ENCODE data around the gene CGB1.
"Not testable (repeated sequence)": the region's sequence is repeated elsewhere in the genome, so short reads cannot be mapped to it uniquely, and the experiment has no call there.

Gene CGB1

DNA sequence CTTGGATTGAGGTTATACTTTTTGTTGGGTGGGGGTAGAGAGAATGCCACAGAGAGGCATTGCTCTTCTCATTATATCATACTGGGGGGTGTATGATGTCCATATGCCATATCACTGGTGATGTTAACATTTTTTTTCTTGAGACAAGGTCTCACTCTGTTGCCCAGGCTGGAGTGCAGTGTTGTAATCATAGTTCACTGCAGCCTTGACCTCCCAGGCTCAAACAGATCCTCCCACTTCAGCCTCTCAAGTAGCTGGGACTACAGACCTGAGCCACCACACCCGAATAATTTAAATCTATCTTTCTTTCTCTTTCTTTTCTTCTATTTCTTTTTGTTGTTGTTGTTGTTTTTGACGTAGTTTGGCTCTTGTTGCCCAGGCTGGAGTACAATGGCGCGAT, 43.7 kb upstream of the CGB1 start:
- TF ChIP-seq ZNF366 (tag by site-specific recombination; conservative IDR thresholded peaks at IDR 0.05) = no peak
- TF ChIP-seq ZNF785 (tag by site-specific recombination; IDR thresholded peaks at IDR 0.05) = no peak
- no peak for TF ChIP-seq KLF1 (tag by site-specific recombination; IDR thresholded peaks at IDR 0.05)
- H3K36me3 ChIP-seq (ENCODE audit: control insufficient read depth in 2 of 2, insufficient read depth in 1 of 2, low read length in 2 of 2) = no peaks in the 10 kb centered on the region
- CTCF ChIA-PET = no interaction called here
- peaks cover 3% of the 10 kb centered on the region; the same call in 1 of the 2 replicates for H3K4me1 ChIP-seq (ENCODE audit: control insufficient read depth, insufficient read depth, low read length)
- no peak overlapping the region for H3K27ac ChIP-seq (ENCODE audit: extremely low read depth, low read depth, low read length)
- no peak overlapping the region for H3K4me3 ChIP-seq (ENCODE audit: low read depth, low read length)
- no peaks in the 10 kb centered on the region for H3K9me3 ChIP-seq (ENCODE audit: control insufficient read depth, insufficient read depth, low read depth, low read length)
- POLR2A ChIA-PET = no interaction called here

DNA sequence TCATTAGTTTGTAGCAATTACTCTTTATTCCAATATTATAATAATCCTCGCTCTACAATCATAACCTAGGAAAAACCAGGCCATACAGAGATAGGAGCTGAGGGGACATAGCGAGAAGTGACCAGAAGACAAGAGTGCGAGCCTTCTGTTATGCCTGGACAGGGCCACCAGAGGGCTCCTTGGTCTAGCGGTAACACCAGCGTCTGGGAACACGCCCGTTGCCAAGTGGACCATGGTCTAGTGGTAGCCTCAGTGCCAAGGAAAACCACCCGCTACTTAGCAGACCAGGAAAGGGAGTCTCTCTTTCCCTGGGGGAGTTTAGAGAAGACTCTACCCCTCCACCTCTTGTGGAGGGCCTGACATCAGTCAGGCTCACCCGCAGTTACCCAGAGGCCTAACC, 38.2 kb upstream of the CGB1 start:
- H3K27ac ChIP-seq (ENCODE audit: extremely low read depth, low read depth, low read length); POLR2A ChIA-PET; H3K4me3 ChIP-seq (ENCODE audit: low read depth, low read length); H3K36me3 ChIP-seq (ENCODE audit: control insufficient read depth in 2 of 2, insufficient read depth in 1 of 2, low read length in 2 of 2); H3K4me1 ChIP-seq (ENCODE audit: control insufficient read depth, insufficient read depth, low read length); H3K9me3 ChIP-seq (ENCODE audit: control insufficient read depth, insufficient read depth, low read depth, low read length): not testable (repeated sequence)
- CTCF ChIA-PET = interaction anchor here (0.7 to 3.7 kb wide), 27 partner anchors 8 to 341 kb away, joined by 3 to 88 read pairs (median 8); partner anchors contain the start of genes CGB7, GYS1, LIN7B and RUVBL2
- TF ChIP-seq ZNF660 (tag by site-specific recombination; IDR thresholded peaks at IDR 0.05) (0 out of 2 replicates have a peak, but pooled peaks have one; percentile 47), ZNF654 (tag by site-specific recombination; IDR thresholded peaks at IDR 0.05; ENCODE audit: low read depth) (peak; percentile 47), KLF8 (tag by site-specific recombination; IDR thresholded peaks at IDR 0.05) (0 out of 2 replicates have a peak, but pooled peaks have one; percentile 31)
- TF ChIP-seq, protein P1, sequence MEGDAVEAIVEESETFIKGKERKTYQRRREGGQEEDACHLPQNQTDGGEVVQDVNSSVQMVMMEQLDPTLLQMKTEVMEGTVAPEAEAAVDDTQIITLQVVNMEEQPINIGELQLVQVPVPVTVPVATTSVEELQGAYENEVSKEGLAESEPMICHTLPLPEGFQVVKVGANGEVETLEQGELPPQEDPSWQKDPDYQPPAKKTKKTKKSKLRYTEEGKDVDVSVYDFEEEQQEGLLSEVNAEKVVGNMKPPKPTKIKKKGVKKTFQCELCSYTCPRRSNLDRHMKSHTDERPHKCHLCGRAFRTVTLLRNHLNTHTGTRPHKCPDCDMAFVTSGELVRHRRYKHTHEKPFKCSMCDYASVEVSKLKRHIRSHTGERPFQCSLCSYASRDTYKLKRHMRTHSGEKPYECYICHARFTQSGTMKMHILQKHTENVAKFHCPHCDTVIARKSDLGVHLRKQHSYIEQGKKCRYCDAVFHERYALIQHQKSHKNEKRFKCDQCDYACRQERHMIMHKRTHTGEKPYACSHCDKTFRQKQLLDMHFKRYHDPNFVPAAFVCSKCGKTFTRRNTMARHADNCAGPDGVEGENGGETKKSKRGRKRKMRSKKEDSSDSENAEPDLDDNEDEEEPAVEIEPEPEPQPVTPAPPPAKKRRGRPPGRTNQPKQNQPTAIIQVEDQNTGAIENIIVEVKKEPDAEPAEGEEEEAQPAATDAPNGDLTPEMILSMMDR (tag by site-specific recombination; IDR thresholded peaks at IDR 0.05) = peak; percentile 48; the same call in 1 of the 2 replicates

DNA sequence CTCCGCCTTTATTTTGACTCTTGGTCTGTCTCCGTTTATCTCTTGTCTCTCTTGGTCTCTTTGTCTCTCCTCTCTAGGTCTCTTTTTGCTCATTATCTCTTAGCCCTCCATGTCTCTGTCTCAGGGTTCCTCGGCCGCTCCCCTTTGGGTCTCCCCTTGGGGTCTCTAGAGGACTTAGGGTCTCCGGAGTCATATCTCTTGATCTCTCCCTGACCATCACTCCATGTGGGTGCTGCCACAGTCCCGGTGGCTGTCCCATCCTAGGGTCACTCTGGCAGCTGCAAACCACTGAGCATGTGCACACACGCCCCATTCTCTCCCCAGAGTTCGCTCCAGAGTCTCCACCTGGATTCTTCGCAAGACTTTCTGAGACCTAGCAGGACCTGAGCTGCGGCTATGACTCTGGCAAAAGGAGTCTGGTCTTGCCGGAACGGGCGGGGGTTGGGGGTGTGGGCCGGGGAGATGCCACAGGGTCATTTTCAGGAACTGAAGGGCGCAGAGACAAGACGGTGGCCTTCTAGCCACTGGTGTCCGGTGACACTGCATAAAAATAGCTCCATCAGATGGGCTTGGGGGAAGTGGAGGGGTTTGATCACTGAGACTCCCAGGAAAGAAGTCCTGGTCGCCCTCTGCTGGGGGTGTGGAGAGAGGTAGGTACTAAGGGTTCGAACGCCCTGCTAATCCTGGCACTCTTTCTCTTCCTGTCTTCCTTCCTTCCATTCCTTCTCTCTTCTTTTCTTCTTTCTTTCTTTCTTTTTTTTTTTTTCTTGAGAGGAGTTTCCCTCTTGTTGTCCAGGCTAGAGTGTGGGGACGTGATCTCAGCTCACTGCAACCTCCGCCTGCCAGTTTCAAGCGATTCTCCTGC, 37.1 kb upstream of the CGB1 start:
- no peaks in the 10 kb centered on the region for H3K36me3 ChIP-seq (ENCODE audit: control insufficient read depth in 2 of 2, insufficient read depth in 1 of 2, low read length in 2 of 2)
- no peak overlapping the region for H3K4me3 ChIP-seq (ENCODE audit: low read depth, low read length)
- no peaks in the 10 kb centered on the region for H3K4me1 ChIP-seq (ENCODE audit: control insufficient read depth, insufficient read depth, low read length)
- ChIA-PET POLR2A (interaction anchor here (0.6 to 1.4 kb wide), 7 partner anchors 16 to 603 kb away, joined by 3 to 7 read pairs (median 4); partner anchors contain the start of genes ALDH16A1, CGB7, GYS1 and RUVBL2), CTCF (interaction anchor here (0.5 to 3.7 kb wide), 43 partner anchors 8 to 389 kb away, joined by 3 to 88 read pairs (median 6); partner anchors contain the start of genes CGB7, GYS1, LIN7B and RUVBL2)
- H3K9me3 ChIP-seq (ENCODE audit: control insufficient read depth, insufficient read depth, low read depth, low read length) = no peaks in the 10 kb centered on the region
- no peak overlapping the region for H3K27ac ChIP-seq (ENCODE audit: extremely low read depth, low read depth, low read length)
- TF ChIP-seq, protein P2, sequence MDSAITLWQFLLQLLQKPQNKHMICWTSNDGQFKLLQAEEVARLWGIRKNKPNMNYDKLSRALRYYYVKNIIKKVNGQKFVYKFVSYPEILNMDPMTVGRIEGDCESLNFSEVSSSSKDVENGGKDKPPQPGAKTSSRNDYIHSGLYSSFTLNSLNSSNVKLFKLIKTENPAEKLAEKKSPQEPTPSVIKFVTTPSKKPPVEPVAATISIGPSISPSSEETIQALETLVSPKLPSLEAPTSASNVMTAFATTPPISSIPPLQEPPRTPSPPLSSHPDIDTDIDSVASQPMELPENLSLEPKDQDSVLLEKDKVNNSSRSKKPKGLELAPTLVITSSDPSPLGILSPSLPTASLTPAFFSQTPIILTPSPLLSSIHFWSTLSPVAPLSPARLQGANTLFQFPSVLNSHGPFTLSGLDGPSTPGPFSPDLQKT (IDR thresholded peaks at IDR 0.05; ENCODE audit: borderline replicate concordance, low read depth, low read length) = no peak
- TF ChIP-seq ZNF366 (tag by site-specific recombination; conservative IDR thresholded peaks at IDR 0.05) (peak; percentile 78), ZNF785 (tag by site-specific recombination; IDR thresholded peaks at IDR 0.05) (0 out of 2 replicates have a peak, but pooled peaks have one; percentile 18), ZNF2 (tag by site-specific recombination; IDR thresholded peaks at IDR 0.05) (no peak), ZFP41 (tag by site-specific recombination; IDR thresholded peaks at IDR 0.05; ENCODE audit: borderline replicate concordance) (no peak), GLIS1 (tag by site-specific recombination; IDR thresholded peaks at IDR 0.05) (peak; percentile 6; the same call in 1 of the 2 replicates), PRDM1 (tag by site-specific recombination; IDR thresholded peaks at IDR 0.05) (0 out of 2 replicates have a peak, but pooled peaks have one; percentile 11), ZNF510 (tag by site-specific recombination; IDR thresholded peaks at IDR 0.05; ENCODE audit: insufficient replicate concordance) (no peak), ZBTB17 (tag by site-specific recombination; IDR thresholded peaks at IDR 0.05) (peak; percentile 33; the same call in 1 of the 2 replicates), ZNF548 (tag by site-specific recombination; IDR thresholded peaks at IDR 0.05) (no peak), ZNF654 (tag by site-specific recombination; IDR thresholded peaks at IDR 0.05; ENCODE audit: low read depth) (peak; percentile 53)
- TF ChIP-seq, protein P1 (tag by site-specific recombination; IDR thresholded peaks at IDR 0.05) = peak; percentile 66
